ENCODE data around the gene UBA6.

Gene UBA6

GRCh38 chr4:67700738-67701516 is at the start of gene UBA6:
UBA6 (minus strand) TSS chr4:67701155; CDS start chr4:67701119, 36 bp downstream.
- no peak for TF ChIP-seq GATA2 (IDR thresholded peaks at IDR 0.05; ENCODE audit: low read depth, low read length)
- no peak for TF ChIP-seq GATA3 (IDR thresholded peaks at IDR 0.05; ENCODE audit: low read depth, low read length)

DNA sequence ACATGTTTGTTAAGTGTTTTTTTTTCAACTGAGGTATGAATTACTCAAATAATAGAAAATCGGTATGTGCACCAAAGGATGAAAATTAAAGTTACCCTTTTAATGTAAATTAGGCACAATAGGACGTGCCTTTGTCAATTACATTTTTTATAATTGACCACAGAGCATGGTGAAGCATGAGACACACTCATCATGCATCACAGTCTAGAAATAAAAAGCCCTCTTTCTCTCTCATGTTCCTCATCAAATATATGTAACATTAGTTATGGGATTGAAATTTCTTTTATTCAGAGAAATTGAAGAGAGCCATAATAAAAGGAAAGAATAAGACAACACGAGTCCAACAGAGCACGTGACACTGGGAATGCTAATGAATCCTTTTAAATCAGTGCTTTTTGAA is 49.7 kb upstream of the UBA6 start:
- TF ChIP-seq GATA2 (IDR thresholded peaks at IDR 0.05; ENCODE audit: low read depth, low read length), result no peak
- no peak for TF ChIP-seq GATA3 (IDR thresholded peaks at IDR 0.05; ENCODE audit: low read depth, low read length)

- no peak for TF ChIP-seq GATA2 (IDR thresholded peaks at IDR 0.05; ENCODE audit: low read depth, low read length)
- TF ChIP-seq GATA3 (IDR thresholded peaks at IDR 0.05; ENCODE audit: low read depth, low read length), result no peak
Measured at GRCh38 chr4:67749286-67749685, 48.3 kb upstream of the UBA6 start.

GRCh38 chr4:67746797-67747495 is 46.0 kb upstream of the UBA6 start:
- no peak for TF ChIP-seq GATA3 (IDR thresholded peaks at IDR 0.05; ENCODE audit: low read depth, low read length)
- TF ChIP-seq GATA2 (IDR thresholded peaks at IDR 0.05; ENCODE audit: low read depth, low read length), result no peak

DNA sequence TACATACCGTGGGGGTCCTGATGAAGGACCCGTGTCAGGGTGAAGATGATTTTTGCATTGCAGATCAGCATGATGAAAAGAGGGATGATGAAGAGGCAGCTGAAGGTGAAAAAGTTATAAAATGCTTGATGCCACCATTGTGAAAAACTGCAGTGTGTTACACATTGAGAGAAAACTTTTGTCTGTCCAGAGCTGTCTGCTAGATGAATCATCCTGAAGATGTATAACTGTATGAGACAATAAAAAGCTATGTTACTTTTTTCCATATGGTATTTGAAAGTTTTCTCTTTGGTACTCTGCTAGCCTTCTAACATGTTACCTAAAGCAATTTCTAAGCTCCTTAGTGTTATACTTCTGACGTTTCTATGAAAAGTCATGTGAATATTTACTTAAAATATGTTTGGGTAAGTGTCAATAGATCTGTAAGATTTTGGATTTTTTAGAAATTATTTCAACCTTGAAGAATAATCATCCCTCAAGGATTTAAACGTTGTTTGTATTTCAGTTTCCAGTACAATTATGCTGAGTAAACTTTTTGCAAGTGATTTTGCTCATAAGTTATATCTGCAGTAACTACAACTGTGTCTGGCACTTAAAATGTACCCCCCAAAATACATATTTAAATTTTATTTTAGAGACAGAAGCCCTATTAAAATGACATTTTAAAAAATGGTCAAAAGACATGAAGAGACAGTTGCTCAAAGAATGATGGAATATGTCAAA is 43.8 kb upstream of the UBA6 start:
- TF ChIP-seq GATA2 (IDR thresholded peaks at IDR 0.05; ENCODE audit: low read depth, low read length), result no peak
- no peak for TF ChIP-seq GATA3 (IDR thresholded peaks at IDR 0.05; ENCODE audit: low read depth, low read length)

DNA sequence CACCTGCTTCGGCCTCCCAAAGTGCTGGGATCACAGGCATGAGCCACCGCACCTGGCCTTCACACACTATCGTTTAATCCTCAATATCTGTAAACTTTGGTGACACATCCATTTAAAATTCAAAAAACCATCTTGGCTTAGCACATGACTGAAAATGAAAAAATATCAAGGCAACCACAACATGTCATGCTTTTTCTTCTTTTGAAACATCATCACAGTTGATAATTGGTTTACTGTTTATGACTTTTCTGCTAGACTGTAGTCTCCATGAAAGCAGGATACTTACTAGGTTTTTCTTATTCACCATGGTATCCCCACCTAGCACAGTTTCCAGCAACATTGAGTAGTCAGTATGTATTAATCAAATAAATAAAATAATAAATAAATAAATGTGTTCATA is 42.2 kb upstream of the UBA6 start:
- no peak for TF ChIP-seq GATA2 (IDR thresholded peaks at IDR 0.05; ENCODE audit: low read depth, low read length)
- no peak for TF ChIP-seq GATA3 (IDR thresholded peaks at IDR 0.05; ENCODE audit: low read depth, low read length)

DNA sequence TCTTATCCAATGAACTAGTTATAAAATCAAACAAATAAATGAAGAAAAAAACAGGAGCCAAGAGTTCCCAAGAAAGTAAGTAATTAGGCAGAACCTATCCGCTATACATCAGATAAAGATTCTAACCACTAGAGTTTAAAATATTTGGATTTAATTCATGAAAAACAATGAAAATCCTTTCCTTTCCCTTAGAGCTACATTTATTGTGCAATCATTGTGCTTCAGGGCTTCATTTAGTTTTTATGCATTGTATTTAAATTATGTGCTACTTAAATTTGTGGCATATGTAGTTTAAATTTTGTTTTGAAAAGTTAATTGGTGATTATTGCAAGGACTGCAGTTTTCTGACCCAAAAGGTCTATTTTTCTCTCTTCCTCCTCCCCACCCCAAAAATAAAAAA is 35.3 kb upstream of the UBA6 start:
- no peak for TF ChIP-seq GATA2 (IDR thresholded peaks at IDR 0.05; ENCODE audit: low read depth, low read length)
- TF ChIP-seq GATA3 (IDR thresholded peaks at IDR 0.05; ENCODE audit: low read depth, low read length), result no peak

DNA sequence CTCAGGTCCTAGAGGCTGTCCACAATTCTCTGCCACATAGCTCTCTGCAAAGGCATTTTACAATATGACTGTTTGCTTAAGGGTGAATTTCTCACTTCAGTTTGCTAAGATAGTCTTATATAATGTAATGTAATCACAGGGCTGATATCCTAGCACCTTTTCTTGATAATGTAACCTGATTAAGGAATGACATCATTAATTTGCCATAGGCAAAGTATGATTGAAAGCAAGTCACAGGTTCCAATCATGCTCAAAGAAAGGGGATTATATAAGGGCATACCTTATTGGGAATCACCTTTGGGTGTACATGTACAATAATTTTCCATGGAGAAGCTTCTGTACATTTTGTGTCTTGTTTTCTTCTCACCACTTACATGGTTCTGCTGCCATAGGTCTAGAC is 34.4 kb upstream of the UBA6 start:
- TF ChIP-seq GATA3 (IDR thresholded peaks at IDR 0.05; ENCODE audit: low read depth, low read length), result no peak
- TF ChIP-seq GATA2 (IDR thresholded peaks at IDR 0.05; ENCODE audit: low read depth, low read length), result no peak

DNA sequence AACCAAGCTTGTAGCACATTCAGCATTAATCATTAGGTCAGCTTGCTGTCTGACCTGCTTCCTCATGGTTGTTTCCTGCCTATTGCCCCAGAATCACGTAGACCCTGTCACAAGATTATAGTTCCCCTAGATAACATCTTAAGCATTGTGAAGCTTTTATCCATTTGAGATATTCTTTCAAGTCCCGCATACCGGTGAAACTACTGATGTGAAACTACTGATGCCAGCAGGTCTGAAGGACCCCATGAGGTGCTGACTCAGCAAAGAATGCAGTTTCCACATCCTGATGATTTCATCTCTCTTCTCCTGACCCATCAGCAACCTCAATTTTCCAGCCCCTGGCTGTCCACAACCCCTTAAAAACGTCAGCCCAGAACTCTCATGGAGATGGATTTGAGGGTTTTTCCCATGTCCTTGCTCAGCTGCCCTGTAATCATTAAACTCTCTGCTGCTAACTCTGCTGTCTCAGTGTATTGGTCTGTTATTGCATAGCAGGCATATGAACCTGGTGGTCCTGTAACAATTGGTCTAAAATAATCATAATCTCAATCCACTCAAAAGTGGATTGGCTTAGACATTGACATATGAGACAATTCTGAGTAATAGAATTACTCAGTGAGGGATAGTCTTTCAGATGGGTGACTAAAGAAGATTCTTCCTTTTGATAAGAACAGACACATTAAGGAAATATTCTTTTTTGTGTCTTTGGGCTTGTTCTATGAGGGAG is 26.3 kb upstream of the UBA6 start:
- TF ChIP-seq GATA2 (IDR thresholded peaks at IDR 0.05; ENCODE audit: low read depth, low read length), result no peak
- TF ChIP-seq GATA3 (IDR thresholded peaks at IDR 0.05; ENCODE audit: low read depth, low read length), result no peak

DNA sequence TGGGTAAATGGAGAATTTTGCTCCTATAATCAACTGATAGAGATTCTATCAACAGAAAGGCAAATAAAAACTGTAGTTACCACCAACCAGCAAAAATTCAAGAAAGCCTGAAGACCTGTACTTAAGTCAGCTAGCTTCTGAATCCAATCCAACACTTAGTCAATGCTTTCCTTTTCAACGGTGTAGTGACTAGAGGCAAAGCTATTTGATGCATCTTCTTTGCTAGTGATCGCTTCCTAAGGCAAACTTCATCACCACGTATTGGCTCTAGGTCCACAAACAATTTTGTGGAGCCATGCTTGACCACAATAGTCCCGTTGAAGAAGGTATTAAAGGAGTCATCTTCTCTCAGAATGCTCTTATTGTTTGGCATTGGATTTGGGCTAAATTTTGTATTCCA is 25.0 kb upstream of the UBA6 start:
- TF ChIP-seq GATA2 (IDR thresholded peaks at IDR 0.05; ENCODE audit: low read depth, low read length) (no peak), GATA3 (IDR thresholded peaks at IDR 0.05; ENCODE audit: low read depth, low read length) (no peak)

DNA sequence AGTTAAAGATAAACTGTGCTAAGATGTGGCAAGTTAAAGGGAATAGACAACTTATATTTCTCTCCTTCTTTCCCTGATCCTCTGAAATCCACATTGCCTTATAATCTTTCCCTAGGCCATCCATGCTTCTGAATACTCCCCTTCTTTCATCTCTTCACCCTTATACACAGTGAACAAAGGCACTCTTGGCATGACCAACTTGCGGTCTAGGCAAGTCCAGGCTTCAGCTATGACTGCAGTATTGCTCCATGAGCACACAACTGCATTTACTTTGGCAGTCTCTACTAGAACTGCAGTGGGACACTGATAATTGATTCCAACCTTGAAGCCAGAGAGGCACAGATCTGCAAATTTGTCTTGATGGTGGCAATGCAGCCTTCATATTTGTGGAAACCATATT is 24.2 kb upstream of the UBA6 start:
- TF ChIP-seq GATA2 (IDR thresholded peaks at IDR 0.05; ENCODE audit: low read depth, low read length), result no peak
- TF ChIP-seq GATA3 (IDR thresholded peaks at IDR 0.05; ENCODE audit: low read depth, low read length), result no peak

DNA sequence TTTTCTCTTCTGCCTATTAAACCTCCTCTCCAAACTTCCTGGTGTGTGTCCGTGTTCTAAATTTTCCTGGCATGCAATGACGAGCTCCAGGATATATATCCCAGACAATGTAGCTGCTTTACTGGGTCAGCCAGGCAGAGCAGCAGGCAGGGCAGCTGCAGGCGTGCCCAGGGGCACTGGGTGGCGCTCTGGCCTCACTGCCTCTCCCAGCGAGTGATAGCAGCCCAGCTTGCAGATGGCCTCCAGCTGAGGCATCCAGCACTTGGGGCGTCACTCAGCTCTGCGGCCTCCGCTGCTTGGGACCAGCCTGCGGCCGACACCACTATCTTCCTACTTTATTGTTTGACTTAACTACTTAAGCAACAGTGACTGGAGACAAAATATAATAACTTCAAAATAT is 23.0 kb upstream of the UBA6 start:
- TF ChIP-seq GATA3 (IDR thresholded peaks at IDR 0.05; ENCODE audit: low read depth, low read length), result no peak
- no peak for TF ChIP-seq GATA2 (IDR thresholded peaks at IDR 0.05; ENCODE audit: low read depth, low read length)

- TF ChIP-seq GATA2 (IDR thresholded peaks at IDR 0.05; ENCODE audit: low read depth, low read length) (no peak), GATA3 (IDR thresholded peaks at IDR 0.05; ENCODE audit: low read depth, low read length) (no peak)
Measured at GRCh38 chr4:67723341-67723740, 22.4 kb upstream of the UBA6 start.

All from SH-SY5Y (cell line).